ENCODE measurements around the gene SPSB3.

GRCh38 chr16:1760911-1761310 lies 21.5 kb downstream of the SPSB3 start:
- TF ChIP-seq CREB1 (IDR thresholded peaks at IDR 0.05): no peak
- no peak for TF ChIP-seq CREB1 (CRISPR knock-in tag; IDR thresholded peaks at IDR 0.05)
- TF ChIP-seq EP300 (IDR thresholded peaks at IDR 0.05; ENCODE audit: low read depth in 2 of 2, low read length in 2 of 2): no peak
- no peak for TF ChIP-seq EP300 (CRISPR knock-in tag; IDR thresholded peaks at IDR 0.05; ENCODE audit: borderline replicate concordance)

Measured in HepG2 (cell line).